GM12872 (cell line): ENCODE measurements around the gene KRTAP6-1.

Experiments used
- TF ChIP-seq, protein P1 (sequence below): IDR thresholded peaks from 3 replicates; pipeline ENCODE4 v1.5.1; 2011; ENCODE audit warnings: low read depth, mild to moderate bottlenecking, low read length, moderate library complexity; ENCODE audit not compliant: insufficient read depth

The KRTAP6-1 gene

DNA sequence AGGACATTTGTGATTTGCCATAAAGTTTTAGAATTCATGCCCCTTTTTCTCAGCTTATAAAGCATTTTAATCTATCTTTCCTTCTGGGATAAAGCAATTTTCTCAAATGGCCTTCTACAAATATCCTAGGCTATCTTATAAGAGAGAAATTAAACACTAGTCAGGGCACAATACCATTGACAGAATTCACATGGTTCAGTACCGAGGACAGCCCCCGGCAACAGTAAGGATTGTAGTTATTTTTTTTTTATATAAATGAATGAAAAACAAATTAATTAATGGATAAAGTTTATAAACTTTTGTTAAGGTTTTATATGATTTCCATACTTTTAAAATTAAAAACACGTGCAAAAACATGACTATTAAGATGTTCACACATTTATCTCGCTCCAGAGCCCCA is 14.4 kb upstream of the KRTAP6-1 start:
- TF ChIP-seq, protein P1, sequence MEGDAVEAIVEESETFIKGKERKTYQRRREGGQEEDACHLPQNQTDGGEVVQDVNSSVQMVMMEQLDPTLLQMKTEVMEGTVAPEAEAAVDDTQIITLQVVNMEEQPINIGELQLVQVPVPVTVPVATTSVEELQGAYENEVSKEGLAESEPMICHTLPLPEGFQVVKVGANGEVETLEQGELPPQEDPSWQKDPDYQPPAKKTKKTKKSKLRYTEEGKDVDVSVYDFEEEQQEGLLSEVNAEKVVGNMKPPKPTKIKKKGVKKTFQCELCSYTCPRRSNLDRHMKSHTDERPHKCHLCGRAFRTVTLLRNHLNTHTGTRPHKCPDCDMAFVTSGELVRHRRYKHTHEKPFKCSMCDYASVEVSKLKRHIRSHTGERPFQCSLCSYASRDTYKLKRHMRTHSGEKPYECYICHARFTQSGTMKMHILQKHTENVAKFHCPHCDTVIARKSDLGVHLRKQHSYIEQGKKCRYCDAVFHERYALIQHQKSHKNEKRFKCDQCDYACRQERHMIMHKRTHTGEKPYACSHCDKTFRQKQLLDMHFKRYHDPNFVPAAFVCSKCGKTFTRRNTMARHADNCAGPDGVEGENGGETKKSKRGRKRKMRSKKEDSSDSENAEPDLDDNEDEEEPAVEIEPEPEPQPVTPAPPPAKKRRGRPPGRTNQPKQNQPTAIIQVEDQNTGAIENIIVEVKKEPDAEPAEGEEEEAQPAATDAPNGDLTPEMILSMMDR = no peak

DNA sequence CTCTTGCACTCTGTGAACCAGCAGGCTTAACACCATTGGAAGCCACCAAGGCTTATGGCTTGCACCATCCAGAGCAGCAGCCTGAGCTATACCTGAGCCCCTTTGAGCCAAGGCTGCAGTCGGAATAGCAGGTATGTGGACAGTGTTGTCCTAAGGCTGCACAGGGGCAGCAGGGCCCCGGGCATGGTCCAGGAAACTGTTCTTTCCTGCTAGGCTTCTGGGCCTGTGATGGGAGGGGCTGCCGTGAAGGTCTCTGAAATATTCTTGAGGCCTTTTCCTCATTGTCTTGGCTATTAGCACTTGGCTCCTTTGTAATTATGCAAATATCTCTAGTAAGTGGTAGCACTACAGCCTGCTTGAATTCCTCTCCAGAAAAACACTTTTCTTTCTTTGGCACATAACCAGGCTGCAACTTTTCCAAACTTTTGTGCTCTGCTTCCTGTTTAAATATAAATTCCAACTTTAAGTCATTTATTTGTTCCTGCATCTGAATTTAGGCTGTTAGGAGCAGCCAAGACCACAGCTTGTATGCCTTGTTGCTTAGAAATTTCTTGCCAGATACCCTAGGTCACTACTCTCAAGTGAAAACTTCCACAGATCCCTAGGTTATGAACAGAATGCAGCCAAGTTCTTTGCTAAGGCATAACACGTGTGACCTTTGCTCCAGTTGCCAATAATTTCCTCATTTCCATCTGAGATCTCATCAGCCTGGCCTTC is 11.9 kb upstream of the KRTAP6-1 start:
- TF ChIP-seq, protein P1 = no peak

DNA sequence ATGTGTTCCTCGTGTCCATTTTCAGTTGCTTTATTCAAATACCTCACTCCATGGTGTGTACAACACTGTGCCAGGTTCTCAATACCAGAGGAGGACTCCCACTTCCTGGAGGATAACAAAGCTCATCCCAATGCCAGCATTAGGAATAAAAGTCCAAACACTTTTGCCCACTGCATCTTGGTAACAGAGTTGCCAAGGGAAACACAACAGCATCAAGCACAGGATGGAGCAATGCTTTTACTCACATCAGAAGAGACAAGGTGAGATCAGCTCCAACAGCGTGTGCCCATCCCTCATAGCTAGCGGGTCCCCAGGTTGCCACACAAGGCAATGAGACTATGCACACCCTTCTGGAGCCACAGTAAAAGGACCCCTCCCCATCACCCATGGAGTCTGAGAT is 9.6 kb upstream of the KRTAP6-1 start:
- TF ChIP-seq, protein P1 = no peak

DNA sequence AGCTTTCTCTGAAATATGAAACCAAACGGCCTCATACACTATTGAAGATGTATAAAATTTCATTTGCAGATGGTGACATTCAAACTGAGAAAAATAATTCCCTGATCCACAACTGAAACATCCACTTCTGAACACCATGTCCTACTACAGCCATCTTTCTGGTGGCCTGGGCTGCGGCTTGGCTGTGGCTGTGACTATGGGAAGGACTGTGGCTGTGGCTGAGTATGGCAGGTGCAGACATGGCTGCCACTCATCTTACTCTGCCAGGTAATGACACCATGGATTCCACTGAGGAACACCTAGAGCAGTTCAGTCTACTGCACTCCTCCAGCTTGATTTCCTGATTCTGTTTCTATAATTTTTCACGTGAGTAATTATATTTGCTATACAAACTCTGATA is 6.8 kb upstream of the KRTAP6-1 start, which contains the start of gene KRTAP20-4:
TSS of gene KRTAP20-4 (plus strand) at position 106 of the 400 bp plus-strand sequence.
- TF ChIP-seq, protein P1 = no peak

DNA sequence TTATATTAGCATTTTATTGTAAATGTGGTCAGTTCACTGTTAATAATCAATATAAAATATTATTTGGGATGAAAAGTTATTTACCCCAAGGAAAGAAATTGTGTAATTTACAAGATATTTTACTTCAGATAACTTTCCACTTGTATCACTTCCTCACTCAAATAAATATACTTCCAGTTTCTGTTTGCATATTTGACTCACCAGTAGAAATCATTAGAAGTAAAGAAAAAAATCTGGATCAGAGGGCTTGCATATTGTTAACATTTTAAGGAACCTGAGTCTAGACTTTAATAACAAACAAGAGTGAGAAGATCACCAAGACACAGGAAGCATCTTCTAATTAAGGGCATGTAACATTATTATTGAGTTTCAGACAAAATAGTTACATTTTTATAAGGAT is 6.3 kb upstream of the KRTAP6-1 start:
- TF ChIP-seq, protein P1 = no peak

DNA sequence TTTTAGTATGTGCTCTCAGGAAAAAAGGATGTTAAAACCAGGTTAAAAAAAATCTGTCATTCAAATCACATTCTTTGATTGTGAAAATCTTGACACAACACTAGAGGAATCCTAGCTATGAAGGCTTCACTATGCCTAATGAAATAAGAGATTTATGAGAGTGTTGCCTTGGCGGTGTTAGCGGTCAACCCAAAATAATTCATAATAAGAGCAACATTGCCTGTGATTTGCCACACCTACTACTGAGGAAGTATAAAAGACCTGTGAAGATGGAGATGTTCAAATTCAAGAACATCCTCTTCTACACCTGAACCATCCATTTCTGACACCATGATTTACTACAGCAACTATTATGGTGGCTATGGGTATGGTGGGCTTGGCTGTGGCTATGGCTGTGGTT is 2.4 kb upstream of the KRTAP6-1 start, which contains the start of gene KRTAP20-1:
TSS of gene KRTAP20-1 (plus strand) at position 301 of the 400 bp plus-strand sequence. CDS start at position 331, 30 bp downstream.
- TF ChIP-seq, protein P1 = no peak

DNA sequence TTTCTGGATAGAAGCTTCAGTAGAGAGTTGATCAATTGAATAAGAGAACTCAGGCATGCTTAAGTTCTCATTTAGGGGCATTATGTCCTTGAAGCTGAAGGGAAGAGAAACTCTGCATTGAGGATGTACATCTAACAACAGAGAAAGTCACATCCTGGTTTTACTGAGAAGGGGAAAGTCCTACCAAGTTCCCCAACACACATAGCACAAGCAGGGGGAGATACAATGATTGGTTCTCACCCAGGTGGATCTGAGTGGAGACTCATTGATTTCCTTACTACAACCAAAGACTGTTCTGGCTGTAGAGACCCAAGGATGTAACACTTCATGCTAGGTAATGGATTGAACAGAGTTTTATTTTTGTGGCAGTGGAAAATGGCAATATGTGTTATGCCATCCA is 1.5 kb upstream of the KRTAP6-1 start:
- TF ChIP-seq, protein P1 = no peak

DNA sequence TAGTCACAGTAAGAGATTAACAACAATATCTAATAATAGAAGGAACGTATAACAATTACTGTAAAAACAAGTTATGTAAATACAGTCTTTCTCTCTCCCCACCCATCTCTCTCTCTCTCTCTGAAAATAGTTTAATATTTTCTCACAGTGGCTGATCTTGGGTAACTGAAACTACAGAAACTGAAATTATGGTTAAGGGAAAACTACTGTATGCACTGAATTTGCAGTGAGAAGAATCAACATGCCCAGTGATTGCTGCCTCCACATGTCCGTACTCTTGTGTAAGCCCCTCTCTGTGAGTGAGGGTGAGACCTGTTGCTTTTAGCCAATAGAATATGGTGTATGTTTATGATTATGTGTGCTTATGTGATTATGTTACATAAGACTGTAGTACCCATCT is 1.6 kb downstream of the KRTAP6-1 start:
- TF ChIP-seq, protein P1 = no peak
